Esophagus squamous epithelium (tissue), 5 donors: Measurements from ENCODE around the gene SHC4. TPM values are rescaled to one million over a fixed set of nuclear protein-coding genes. Genes with fewer than 3 reads are reported as not detected.
A peak's percentile ranks its signal among the peaks of the same experiment; 100 is the strongest.

ENCODE experiments used
- DNase-seq: peaks from one replicate; lab custom pipeline; 2025; lab: John Stamatoyannopoulos, UW
- H3K27ac ChIP-seq, 4 donors: fragments of 200-600 bp; sonication (generic); one replicate each; pipeline ENCODE4 v1.5.1; 2016 to 2019; ENCODE audit warnings: mild to moderate bottlenecking in 1 of 4
- H3K27me3 ChIP-seq, 4 donors: fragments of 200-600 bp; sonication (generic); 1 replicate in 3 of 4; 2 replicates in 1 of 4; pipeline versions ENCODE4 v1.5.1 to v1.6.0; 2017 to 2021; ENCODE audit warnings: antibody characterized with exemption in 1 of 4
- H3K36me3 ChIP-seq, 3 donors: fragments of 200-600 bp; sonication (generic); one replicate each; pipeline ENCODE4 v1.5.1; 2016 to 2019
- H3K4me1 ChIP-seq, 3 donors: fragments of 200-600 bp; sonication (generic); one replicate each; pipeline ENCODE4 v1.5.1; 2017 to 2019
- H3K4me3 ChIP-seq, 4 donors: fragments of 200-600 bp; sonication (generic); 1 replicate in 3 of 4; 2 replicates in 1 of 4; pipeline ENCODE4 v1.5.1; 2016 to 2019; ENCODE audit warnings: mild to moderate bottlenecking in 2 of 4, moderate library complexity in 1 of 4
- H3K9me3 ChIP-seq, 3 donors: fragments of 200-600 bp; sonication (generic); one replicate each; pipeline ENCODE4 v1.5.1; 2016 to 2019
- CTCF ChIP-seq, 6 experiments: fragments of 450-650 bp in 4 of 6; fragments of 200-600 bp in 2 of 6; sonication (generic) in 2 of 6; IDR thresholded peaks; one replicate each; pipeline ENCODE4 v1.5.1; 2016 to 2019; ENCODE audit warnings: antibody characterized with exemption in 6 of 6, mild to moderate bottlenecking in 4 of 6, moderate library complexity in 4 of 6
- POLR2A ChIP-seq, 4 donors: fragments of 450-650 bp; IDR thresholded peaks; one replicate each; pipeline ENCODE4 v1.6.1; 2017; ENCODE audit warnings: antibody characterized with exemption in 4 of 4, mild to moderate bottlenecking in 4 of 4, moderate library complexity in 3 of 4
- WGBS, 2 donors: methylation state at CpG; one replicate each; pipeline ENCODE4 v1.1.5; 2018; 5-methylcytosine and 5-hydroxymethylcytosine counted together
- intact Hi-C: fragments of 100-400 bp; cut with DNase I; formaldehyde crosslinking; loops from one replicate; pipeline ENCODE4 v1.15.0; 2022
- total RNA-seq, 4 donors: library from RNA; depleted of rRNA; stranded (reverse); fragments of >200 nt; gene quantifications; one replicate each; pipeline ENCODE4 v1.1.0, GENCODE V29; 2016
- donor health status: DM: yes; HTN: yes; CAD: no.

SHC4 gene
- total RNA-seq, 4 donors from 2014 or later: 0.18 to 0.50 (median 0.38) TPM; not detected in 1

- H3K27me3 ChIP-seq: peaks cover 0 to 3% (median 0%) of the 10 kb centered on the region in 4 donors
- TF ChIP-seq POLR2A (IDR thresholded peaks at IDR 0.05): no peak
- no peak for TF ChIP-seq CTCF (IDR thresholded peaks at IDR 0.05)
- no peak overlapping the region for H3K27ac ChIP-seq
- 78 to 82% methylated on average over 2 of the region's 2 CpGs for WGBS, 2 donors
- H3K4me1 ChIP-seq: peaks cover 3 to 26% (median 8%) of the 10 kb centered on the region in 3 donors
- no peaks in the 10 kb centered on the region for H3K36me3 ChIP-seq
- no peaks in the 10 kb centered on the region for H3K9me3 ChIP-seq
- intact Hi-C loops: no loop called here
- H3K4me3 ChIP-seq: no peak overlapping the region
- DNase-seq: no peak
Observed at GRCh38 chr15:48875241-48875960, 88.3 kb downstream of the SHC4 start.

GRCh38 chr15:48872632-48873031 lies 91.1 kb downstream of the SHC4 start:
- intact Hi-C loops: no loop called here
- peaks cover 0 to 9% (median 0%) of the 10 kb centered on the region in 3 donors for H3K4me1 ChIP-seq
- H3K4me3 ChIP-seq: no peak overlapping the region
- H3K9me3 ChIP-seq: no peaks in the 10 kb centered on the region
- H3K27me3 ChIP-seq: peaks cover 0 to 3% (median 0%) of the 10 kb centered on the region in 4 donors
- WGBS, 2 donors: 78 to 82% methylated on average over 2 of the region's 2 CpGs
- TF ChIP-seq POLR2A (IDR thresholded peaks at IDR 0.05): no peak
- no peak for TF ChIP-seq CTCF (IDR thresholded peaks at IDR 0.05)
- H3K36me3 ChIP-seq: no peaks in the 10 kb centered on the region
- H3K27ac ChIP-seq: no peak overlapping the region
- DNase-seq: no peak

- Histone ChIP-seq H3K27ac (no peak overlapping the region), H3K9me3 (no peaks in the 10 kb centered on the region), H3K4me3 (no peak overlapping the region), H3K27me3 (peaks cover 0 to 3% (median 0%) of the 10 kb centered on the region in 4 donors), H3K36me3 (no peaks in the 10 kb centered on the region), H3K4me1 (peaks cover 0 to 5% (median 0%) of the 10 kb centered on the region in 3 donors)
- no peak for DNase-seq
- intact Hi-C loops: no loop called here
- TF ChIP-seq CTCF (IDR thresholded peaks at IDR 0.05) (no peak), POLR2A (IDR thresholded peaks at IDR 0.05) (no peak)
Observed at GRCh38 chr15:48871542-48871941, 92.2 kb downstream of the SHC4 start.

- H3K4me1 ChIP-seq: peaks cover 0 to 5% (median 0%) of the 10 kb centered on the region in 3 donors
- TF ChIP-seq POLR2A (IDR thresholded peaks at IDR 0.05) (no peak), CTCF (IDR thresholded peaks at IDR 0.05) (no peak)
- DNase-seq: no peak
- no peaks in the 10 kb centered on the region for H3K36me3 ChIP-seq
- WGBS, 2 donors: 97 to 100% methylated on average over 1 of the region's 1 CpG
- H3K9me3 ChIP-seq: no peaks in the 10 kb centered on the region
- H3K4me3 ChIP-seq: no peak overlapping the region
- H3K27me3 ChIP-seq: peaks cover 0 to 3% (median 0%) of the 10 kb centered on the region in 4 donors
- intact Hi-C loops: loop anchor here (10.0 kb wide), 2 partner anchors 275 to 1275 kb away; no protein-coding TSS in a partner anchor
- no peak overlapping the region for H3K27ac ChIP-seq
Observed at GRCh38 chr15:48869966-48870365, 93.8 kb downstream of the SHC4 start.

GRCh38 chr15:48868536-48868935 lies 95.2 kb downstream of the SHC4 start:
- Histone ChIP-seq H3K27me3 (peaks cover 0 to 3% (median 0%) of the 10 kb centered on the region in 4 donors), H3K4me1 (peaks cover 0 to 5% (median 0%) of the 10 kb centered on the region in 3 donors), H3K4me3 (no peak overlapping the region), H3K9me3 (no peaks in the 10 kb centered on the region), H3K27ac (peak overlapping the region in 3 of 4 donors; percentile 14 to 56 (median 41)), H3K36me3 (no peaks in the 10 kb centered on the region)
- no peak for TF ChIP-seq CTCF (IDR thresholded peaks at IDR 0.05)
- TF ChIP-seq POLR2A (IDR thresholded peaks at IDR 0.05): no peak
- intact Hi-C loops: loop anchor here (10.0 kb wide), 2 partner anchors 276 to 1276 kb away; no protein-coding TSS in a partner anchor
- 25 to 38% methylated on average over 2 of the region's 2 CpGs for WGBS, 2 donors
- DNase-seq: no peak
